BJ (cell line): ENCODE results near the gene POLR3A. TPM values are rescaled to one million over a fixed set of nuclear protein-coding genes. Genes with fewer than 3 reads are reported as not detected.

Source experiments
- CTCF ChIA-PET: fragments of 350-600 bp; formaldehyde crosslinking; extraction: SDS; loops from one replicate; lab custom pipeline; 2021; ENCODE audit warnings: antibody characterized with exemption, inconsistent platforms; lab: Yijun Ruan, JAX
- POLR2A ChIA-PET: fragments of 300-600 bp; sonication (Branson Sonifier 250); formaldehyde crosslinking; extraction: SDS; loops from one replicate; lab custom pipeline; 2021; ENCODE audit warnings: antibody characterized with exemption; lab: Charles Lee
- DNase-seq: peaks from one replicate; pipeline ENCODE4 v3.0.0-alpha.2; 2011; ENCODE audit warnings: low read depth
- H3K27me3 ChIP-seq: 2 replicates; pipeline ENCODE4 v1.6.0; 2011; ENCODE audit warnings: low read length; ENCODE audit not compliant: control insufficient read depth, insufficient read depth
- H3K36me3 ChIP-seq: 2 replicates; pipeline ENCODE4 v1.5.1; 2011; ENCODE audit warnings: low read length; ENCODE audit not compliant: control insufficient read depth, insufficient read depth
- H3K4me3 ChIP-seq: 2 replicates; pipeline ENCODE4 v1.5.1; 2011; ENCODE audit warnings: low read depth, mild to moderate bottlenecking, control low read depth, low read length
- CTCF ChIP-seq: IDR thresholded peaks from 2 replicates; pipeline ENCODE4 v1.5.1; 2011; ENCODE audit warnings: low read depth, mild to moderate bottlenecking, control low read depth, inconsistent platforms, low read length, moderate library complexity; ENCODE audit not compliant: insufficient read depth
- polyA plus RNA-seq: library from polyadenylated mRNA; depleted of rRNA; stranded (reverse); fragments of >200 nt; gene quantifications from 2 replicates; pipeline ENCODE4 v1.2.3, GENCODE V29; 2011

The POLR3A gene
- polyA plus RNA-seq, 1 experiment: 12.7 TPM

GRCh38 chr10:77940627-77941026 is 88.7 kb downstream of the POLR3A start:
- POLR2A ChIA-PET: no interaction called here
- Histone ChIP-seq H3K27me3 (no peaks in the 10 kb centered on the region), H3K4me3 (no peak overlapping the region), H3K36me3 (no peaks in the 10 kb centered on the region)
- DNase-seq: no peak
- no peak for TF ChIP-seq CTCF
- CTCF ChIA-PET: interaction anchor here (0.9 to 1.6 kb wide), 2 partner anchors 34 kb away, joined by 3 to 5 read pairs; no protein-coding TSS in a partner anchor

- Histone ChIP-seq H3K36me3 (no peaks in the 10 kb centered on the region), H3K4me3 (no peak overlapping the region), H3K27me3 (no peaks in the 10 kb centered on the region)
- POLR2A ChIA-PET: interaction anchor here (1.0 kb wide), 1 partner anchor 12 kb away, joined by 3 read pairs; no protein-coding TSS in a partner anchor
- CTCF ChIA-PET: interaction anchor here (0.9 to 1.6 kb wide), 3 partner anchors 33 to 46 kb away, joined by 3 to 5 read pairs (median 3); no protein-coding TSS in a partner anchor
- no peak for TF ChIP-seq CTCF
- no peak for DNase-seq
Measured at GRCh38 chr10:77940225-77940624, 89.1 kb downstream of the POLR3A start.

- POLR2A ChIA-PET: interaction anchor here (1.0 kb wide), 1 partner anchor 12 kb away, joined by 3 read pairs; no protein-coding TSS in a partner anchor
- H3K4me3 ChIP-seq: no peak overlapping the region
- CTCF ChIA-PET: interaction anchor here (0.7 to 1.6 kb wide), 4 partner anchors 33 to 78 kb away, joined by 3 to 5 read pairs (median 3); no protein-coding TSS in a partner anchor
- no peaks in the 10 kb centered on the region for H3K36me3 ChIP-seq
- TF ChIP-seq CTCF: no peak
- no peaks in the 10 kb centered on the region for H3K27me3 ChIP-seq
- no peak for DNase-seq
Measured at GRCh38 chr10:77939561-77940001, 89.7 kb downstream of the POLR3A start.

GRCh38 chr10:77936697-77937567 is 92.4 kb downstream of the POLR3A start:
- Histone ChIP-seq H3K4me3 (no peak overlapping the region), H3K27me3 (no peaks in the 10 kb centered on the region), H3K36me3 (no peaks in the 10 kb centered on the region)
- DNase-seq: no peak
- ChIA-PET POLR2A (interaction anchor here (0.7 kb wide), 1 partner anchor 14 kb away, joined by 7 read pairs; no protein-coding TSS in a partner anchor), CTCF (no interaction called here)
- TF ChIP-seq CTCF: no peak
